ENCODE measurements around the gene SOBP. TPM values are rescaled to one million over a fixed set of nuclear protein-coding genes. Genes with fewer than 3 reads are reported as not detected.
A peak's percentile ranks its signal among the peaks of the same experiment; 100 is the strongest.

The SOBP gene
- total RNA-seq, 1 experiment from 2014 or later = 0.22 TPM

GRCh38 chr6:107670792-107671199 is 180.9 kb downstream of the SOBP start:
- Histone ChIP-seq H3K9me3 (ENCODE audit: insufficient read depth, low read depth) (no peaks in the 10 kb centered on the region), H3K27me3 (ENCODE audit: insufficient read depth, low read depth) (no peaks in the 10 kb centered on the region), H3K4me3 (no peak overlapping the region), H3F3A (ENCODE audit: insufficient read depth, low read depth) (no peaks in the 10 kb centered on the region), H3K36me3 (ENCODE audit: low read depth) (no peaks in the 10 kb centered on the region), H3K79me2 (ENCODE audit: low read depth) (no peaks in the 10 kb centered on the region), H3K9me2 (ENCODE audit: insufficient read depth) (no peaks in the 10 kb centered on the region), H3K4me2 (no peak overlapping the region), H3K4me1 (replicated peaks; ENCODE audit: insufficient read depth) (peaks cover 10% of the 10 kb centered on the region), H4K20me1 (ENCODE audit: insufficient read depth) (no peaks in the 10 kb centered on the region), H2AFZ (no peak overlapping the region), H3K27ac (no peak overlapping the region)
- intact Hi-C loops (cut with micrococcal nuclease; ENCODE audit: unreplicated experiment) = loop anchor here (10.0 kb wide), 1 partner anchor 1336 kb away; no protein-coding TSS in a partner anchor
- BruUV-seq (replicated peaks) = no TSS peak
- POLR2A ChIA-PET (ENCODE audit: unreplicated experiment) = interaction anchor here (0.6 kb wide), 1 partner anchor 554 kb away, joined by 5 read pairs; no protein-coding TSS in a partner anchor
- CTCF ChIA-PET = no interaction called here
- no peak for TF ChIP-seq EZH2 (IDR thresholded peaks at IDR 0.05; ENCODE audit: low read depth)
- TF ChIP-seq CTCF (conservative IDR thresholded peaks at IDR 0.05) = no peak
- DNase-seq = no peak

- Histone ChIP-seq H3F3A (ENCODE audit: insufficient read depth, low read depth) (no peaks in the 10 kb centered on the region), H4K20me1 (ENCODE audit: insufficient read depth) (no peaks in the 10 kb centered on the region), H3K9me2 (ENCODE audit: insufficient read depth) (no peaks in the 10 kb centered on the region), H3K4me2 (no peak overlapping the region), H3K4me1 (replicated peaks; ENCODE audit: insufficient read depth) (no peaks in the 10 kb centered on the region; the same call in 1 of the 2 replicates), H3K27ac (no peak overlapping the region), H2AFZ (no peak overlapping the region), H3K27me3 (ENCODE audit: insufficient read depth, low read depth) (no peaks in the 10 kb centered on the region), H3K9me3 (ENCODE audit: insufficient read depth, low read depth) (no peaks in the 10 kb centered on the region), H3K4me3 (no peak overlapping the region), H3K36me3 (ENCODE audit: low read depth) (no peaks in the 10 kb centered on the region), H3K79me2 (ENCODE audit: low read depth) (no peaks in the 10 kb centered on the region)
- CTCF ChIA-PET = interaction anchor here (0.6 kb wide), 1 partner anchor 389 kb away, joined by 4 read pairs; no protein-coding TSS in a partner anchor
- intact Hi-C loops (cut with micrococcal nuclease; ENCODE audit: unreplicated experiment) = loop anchor here (10.0 kb wide), 1 partner anchor 1338 kb away; no protein-coding TSS in a partner anchor
- no TSS peak for BruUV-seq (replicated peaks)
- POLR2A ChIA-PET (ENCODE audit: unreplicated experiment) = no interaction called here
- no peak for DNase-seq
- TF ChIP-seq CTCF (conservative IDR thresholded peaks at IDR 0.05) (no peak), EZH2 (IDR thresholded peaks at IDR 0.05; ENCODE audit: low read depth) (no peak)
These were observed 183.2 kb downstream of the SOBP start for GRCh38 chr6:107673076-107673494.

GRCh38 chr6:107674995-107675738 is 185.2 kb downstream of the SOBP start:
- no peaks in the 10 kb centered on the region for H3K9me2 ChIP-seq (ENCODE audit: insufficient read depth)
- CTCF ChIA-PET = interaction anchor here (0.5 to 1.6 kb wide), 5 partner anchors 88 to 543 kb away, joined by 3 to 13 read pairs (median 4); no protein-coding TSS in a partner anchor
- TF ChIP-seq CTCF (conservative IDR thresholded peaks at IDR 0.05) (peak; percentile 97), EZH2 (IDR thresholded peaks at IDR 0.05; ENCODE audit: low read depth) (no peak)
- no peaks in the 10 kb centered on the region for H3K9me3 ChIP-seq (ENCODE audit: insufficient read depth, low read depth)
- BruUV-seq (replicated peaks) = no TSS peak
- peak overlapping the region; percentile 88 for H2AFZ ChIP-seq
- no peaks in the 10 kb centered on the region for H3K79me2 ChIP-seq (ENCODE audit: low read depth)
- no peak overlapping the region for H3K27ac ChIP-seq
- peak; percentile 64 to 78 for DNase-seq
- H4K20me1 ChIP-seq (ENCODE audit: insufficient read depth) = no peaks in the 10 kb centered on the region
- no peaks in the 10 kb centered on the region; the same call in 1 of the 2 replicates for H3K4me1 ChIP-seq (replicated peaks; ENCODE audit: insufficient read depth)
- POLR2A ChIA-PET (ENCODE audit: unreplicated experiment) = interaction anchor here (0.6 kb wide), 1 partner anchor 216 kb away, joined by 3 read pairs; the partner anchor contains the start of gene PDSS2
- intact Hi-C loops (cut with micrococcal nuclease; ENCODE audit: unreplicated experiment) = loop anchor here (1.0 to 10.0 kb wide), 8 partner anchors 185 to 1397 kb away; partner anchors contain the start of genes PDSS2 and SOBP
- no peaks in the 10 kb centered on the region for H3K36me3 ChIP-seq (ENCODE audit: low read depth)
- peak overlapping the region; percentile 80 for H3K4me2 ChIP-seq
- peak overlapping the region; percentile 55; the same call in 1 of the 2 replicates for H3K4me3 ChIP-seq
- H3K27me3 ChIP-seq (ENCODE audit: insufficient read depth, low read depth) = no peaks in the 10 kb centered on the region
- H3F3A ChIP-seq (ENCODE audit: insufficient read depth, low read depth) = no peaks in the 10 kb centered on the region

Data from PC-9 (cell line).